AG20443 (cell line): ENCODE measurements around the gene ZNF619.

Source experiments
- DNase-seq: peaks from one replicate; pipeline ENCODE4 v3.0.0; 2012; ENCODE audit warnings: low spot score, mixed read lengths

ZNF619 gene

GRCh38 chr3:40534283-40534682 lies 57.4 kb downstream of the ZNF619 start:
- no peak for DNase-seq
